HEK293 (cell line): ENCODE data around the gene ST6GALNAC1.

Experiments used
- CTCF ChIP-seq: fragments of 450-650 bp; formaldehyde crosslinking; IDR thresholded peaks from 2 replicates; pipeline ENCODE4 v1.5.1; 2016; ENCODE audit warnings: missing biosample characterization, missing genetic modification characterization
- PBX3 ChIP-seq: sonication (generic); formaldehyde crosslinking; IDR thresholded peaks from 2 replicates; pipeline ENCODE4 v1.8.1; 2022; ENCODE audit warnings: mild to moderate bottlenecking, moderate library complexity, missing genetic modification reagents
- TCF7L2 ChIP-seq: IDR thresholded peaks from 2 replicates; pipeline ENCODE4 v1.6.1; 2011; ENCODE audit warnings: low read depth, mild to moderate bottlenecking, inconsistent platforms, low read length, moderate library complexity, borderline replicate concordance
- TSHZ1 ChIP-seq: fragments of 450-650 bp; formaldehyde crosslinking; IDR thresholded peaks from 2 replicates; pipeline ENCODE4 v1.5.1; 2016; ENCODE audit warnings: missing biosample characterization, missing genetic modification characterization, borderline replicate concordance
- ZBTB49 ChIP-seq: fragments of 450-650 bp; formaldehyde crosslinking; IDR thresholded peaks from 2 replicates; pipeline ENCODE4 v1.5.1; 2016; ENCODE audit warnings: missing biosample characterization, missing genetic modification characterization, low read depth
- ZNF138 ChIP-seq: fragments of 450-650 bp; formaldehyde crosslinking; IDR thresholded peaks from 2 replicates; pipeline ENCODE4 v1.5.1; 2016; ENCODE audit warnings: missing biosample characterization, missing genetic modification characterization, borderline replicate concordance
- ZNF274 ChIP-seq, 2 experiments: fragments of 200-500 bp in 1 of 2; fragments of 450-650 bp in 1 of 2; sonication (Bioruptor generic) in 1 of 2; formaldehyde crosslinking in 1 of 2; IDR thresholded peaks; 2 replicates each; pipeline versions ENCODE4 v1.5.1 to v1.6.1; 2014 to 2016; ENCODE audit warnings: borderline replicate concordance in 1 of 2, inconsistent platforms in 1 of 2, low read length in 1 of 2, missing biosample characterization in 1 of 2, missing genetic modification characterization in 1 of 2
- ZNF433 ChIP-seq: fragments of 450-650 bp; formaldehyde crosslinking; IDR thresholded peaks from 2 replicates; pipeline ENCODE4 v1.5.1; 2016; ENCODE audit warnings: missing biosample characterization, missing genetic modification characterization, low read depth
- ZNF530 ChIP-seq: fragments of 450-650 bp; formaldehyde crosslinking; IDR thresholded peaks from 2 replicates; pipeline ENCODE4 v1.5.1; 2016; ENCODE audit warnings: low read depth, missing biosample characterization, missing genetic modification characterization

- TF ChIP-seq PBX3 (CRISPR knock-in tag), result no peak
- TF ChIP-seq TSHZ1 (tag by site-specific recombination), result no peak
- TF ChIP-seq CTCF, result no peak
- TF ChIP-seq ZNF138 (tag by site-specific recombination), result no peak
- no peak for TF ChIP-seq ZNF274 (IDR thresholded peaks at IDR 0.05; ENCODE audit: low read length)
- no peak for TF ChIP-seq ZNF274 (tag by site-specific recombination; IDR thresholded peaks at IDR 0.05; ENCODE audit: borderline replicate concordance)
- TF ChIP-seq ZNF530 (tag by site-specific recombination), result no peak
- TF ChIP-seq TCF7L2, result no peak
- no peak for TF ChIP-seq ZBTB49 (tag by site-specific recombination)
- TF ChIP-seq ZNF433 (tag by site-specific recombination), result no peak
Observed at GRCh38 chr17:76672270-76672851, 28.8 kb upstream of the ST6GALNAC1 start.
